K562 (cell line): ENCODE measurements around the gene P2RY14. TPM values are rescaled to one million over a fixed set of nuclear protein-coding genes. Genes with fewer than 3 reads are reported as not detected.
"Not testable (repeated sequence)": the region's sequence is repeated elsewhere in the genome, so short reads cannot be mapped to it uniquely, and the experiment has no call there.

Experiments used
- ATAC-seq: fragments of 200-7000 bp; cut with Tn5 transposase; 3 replicates; pipeline ENCODE4 v1.9.1; 2020; ENCODE audit warnings: moderate library complexity
- BruUV-seq: library from RNA; stranded (reverse); fragments of 400-500 nt; replicated peaks from 2 replicates; lab custom pipeline; 2021; lab: Mats Ljungman, UMichigan
- CTCF ChIA-PET: fragments of 300-600 bp; formaldehyde crosslinking; extraction: SDS; loops from one replicate; lab custom pipeline; 2021; ENCODE audit warnings: low intra/inter-chr PET ratio; lab: Yijun Ruan, JAX
- POLR2A ChIA-PET: fragments of 300-600, 350-650 bp; sonication (Branson Sonifier 250); formaldehyde crosslinking; extraction: SDS; loops from one replicate; lab custom pipeline; 2021; ENCODE audit warnings: antibody characterized with exemption, inconsistent platforms; lab: Yijun Ruan, JAX
- DNase-seq, 4 experiments: peaks; one replicate each; pipeline versions ENCODE4 v3.0.0 to v3.0.0-alpha.2; 2011 to 2018; ENCODE audit warnings: low spot score in 3 of 4, mixed read lengths in 3 of 4; ENCODE audit errors: extremely low read depth in 1 of 4
- FAIRE-seq: peaks from 2 replicates; lab custom pipeline; 2011; peaks lifted over from hg19 to GRCh38; lab: Jason Lieb, UNC
- H2AFZ ChIP-seq: 2 replicates; pipeline ENCODE4 v1.6.0; 2011; ENCODE audit warnings: low read depth, low read length, control low read depth, inconsistent platforms
- H3K27ac ChIP-seq: fragments of 200-600 bp; 3 replicates; pipeline ENCODE4 v1.8.0; 2011; ENCODE audit warnings: low read depth, mild to moderate bottlenecking, control low read depth, inconsistent platforms, low read length, moderate library complexity, mixed read lengths; ENCODE audit errors: extremely low read depth
- H3K27me3 ChIP-seq, 2 experiments: fragments of 300-600 bp in 1 of 2; 2 replicates in 1 of 2; 3 replicates in 1 of 2; pipeline versions ENCODE4 v1.6.0 to v1.8.0; 2011; ENCODE audit warnings: inconsistent platforms in 2 of 2, low read length in 2 of 2, mild to moderate bottlenecking in 1 of 2, mixed read lengths in 1 of 2, moderate library complexity in 1 of 2; ENCODE audit not compliant: control insufficient read depth in 2 of 2, insufficient read depth in 2 of 2
- H3K36me3 ChIP-seq: fragments of 300-600 bp; 3 replicates; pipeline ENCODE4 v1.8.0; 2011; ENCODE audit warnings: mild to moderate bottlenecking, low read length, inconsistent platforms; ENCODE audit not compliant: control insufficient read depth, insufficient read depth
- H3K4me1 ChIP-seq, 2 experiments: fragments of 200-600 bp in 1 of 2; replicated peaks in 1 of 2; 2 replicates in 1 of 2; 3 replicates in 1 of 2; pipeline versions ENCODE4 v1.5.1 to v1.8.0; 2011; ENCODE audit warnings: inconsistent platforms in 2 of 2, low read length in 2 of 2, mild to moderate bottlenecking in 1 of 2, mixed read lengths in 1 of 2, moderate library complexity in 1 of 2; ENCODE audit not compliant: control insufficient read depth in 2 of 2, insufficient read depth in 2 of 2
- H3K4me2 ChIP-seq: 2 replicates; pipeline ENCODE4 v1.6.1; 2011; ENCODE audit warnings: low read length, control low read depth, inconsistent platforms, mixed read lengths; ENCODE audit not compliant: insufficient read depth
- H3K4me3 ChIP-seq: fragments of 200-600 bp; sonication (generic), shearing (Covaris generic); 2 replicates; pipeline ENCODE4 v1.5.1; 2016; ENCODE audit warnings: control low read depth, inconsistent platforms
- H3K79me2 ChIP-seq: fragments of 200-600 bp; 3 replicates; pipeline ENCODE4 v1.8.0; 2011; ENCODE audit warnings: low read length, inconsistent platforms; ENCODE audit not compliant: control insufficient read depth, insufficient read depth
- H3K9ac ChIP-seq, 2 experiments: 2 replicates each; pipeline versions ENCODE4 v1.6.0 to v1.6.1; 2011; ENCODE audit warnings: low read depth in 2 of 2, low read length in 2 of 2, control low read depth in 1 of 2, inconsistent platforms in 1 of 2, mild to moderate bottlenecking in 1 of 2, mixed read lengths in 1 of 2; ENCODE audit not compliant: insufficient read depth in 1 of 2
- H3K9me1 ChIP-seq: one replicate; pipeline ENCODE4 v1.6.0; 2011; ENCODE audit warnings: inconsistent platforms, mild to moderate bottlenecking, low read length, moderate library complexity; ENCODE audit not compliant: control insufficient read depth, insufficient read depth
- H3K9me3 ChIP-seq: replicated peaks from 2 replicates; pipeline ENCODE4 v1.5.1; 2011; ENCODE audit warnings: low read depth, low read length, inconsistent platforms; ENCODE audit not compliant: control insufficient read depth, insufficient read depth
- H4K20me1 ChIP-seq: replicated peaks from 2 replicates; pipeline ENCODE4 v1.6.1; 2011; ENCODE audit warnings: low read length, inconsistent platforms, mixed read lengths; ENCODE audit not compliant: control insufficient read depth, insufficient read depth
- GABPB1 ChIP-seq: sonication (generic); formaldehyde crosslinking; IDR thresholded peaks from 2 replicates; pipeline ENCODE4 v1.8.0; 2022; ENCODE audit warnings: mild to moderate bottlenecking, missing genetic modification reagents
- MECOM ChIP-seq: fragments of 250-450 bp; sonication (Bioruptor Pico); IDR thresholded peaks from 2 replicates; pipeline ENCODE4 v1.8.0; 2022; ENCODE audit warnings: inconsistent platforms
- NFE2 ChIP-seq: IDR thresholded peaks from 2 replicates; pipeline ENCODE4 v1.6.1; 2014; ENCODE audit warnings: antibody characterized with exemption, low read depth
- SUPT5H ChIP-seq: fragments of 450-650 bp; IDR thresholded peaks from 2 replicates; pipeline ENCODE4 v1.6.1; 2016
- ZNF146 ChIP-seq: IDR thresholded peaks from one replicate; pipeline ENCODE4 v1.6.1; 2018; ENCODE audit warnings: missing compliant biosample characterization; ENCODE audit not compliant: unreplicated experiment
- ZNF354B ChIP-seq: fragments of 250-450 bp; sonication (Bioruptor Pico); IDR thresholded peaks from 2 replicates; pipeline ENCODE4 v1.4.0; 2020
- WGBS: fragments of 100-300 bp; shearing (Covaris generic); methylation state at CpG from one replicate; pipeline ENCODE4 v1.1.6; 2016; ENCODE audit warnings: low coverage, mixed read lengths; ENCODE audit not compliant: insufficient coverage; ENCODE audit errors: missing lambda C conversion rate; 5-methylcytosine and 5-hydroxymethylcytosine counted together
- in situ Hi-C: fragments of 300-500 bp; cut with MboI; formaldehyde crosslinking; loops from 4 replicates; pipeline ENCODE4 v1.15.0; 2018; ENCODE audit warnings: inconsistent platforms, mixed read lengths
- intact Hi-C: fragments of 100-400 bp; cut with micrococcal nuclease; formaldehyde crosslinking; loops from 2 replicates; pipeline ENCODE4 v1.14.2; 2022
- polyA plus RNA-seq, 8 experiments: library from polyadenylated mRNA; depleted of rRNA in 4 of 8; stranded (reverse) in 5 of 8; unstranded in 3 of 8; fragments of >200 nt; fragmentation: Nextera tagmentation in 2 of 8; fragmentation: Illumina TruSeq in 1 of 8; extraction: Ambion mirVana in 2 of 8; extraction: Trizol in 1 of 8; gene quantifications; 2 replicates each; pipeline versions ENCODE4 v1.2.1 to v1.2.3, GENCODE V29; 2011 to 2014; ENCODE audit warnings: inconsistent platforms in 1 of 8, missing spikeins in 1 of 8
- total RNA-seq, 7 experiments: library from RNA; depleted of rRNA in 6 of 7; stranded (reverse); fragments of >200 nt in 6 of 7; fragmentation: Illumina TruSeq in 2 of 7; extraction: Trizol in 2 of 7; gene quantifications; 2 replicates each; pipeline versions ENCODE4 v1.2.1 to v1.2.3, GENCODE V29; 2011 to 2021; ENCODE audit warnings: low replicate concordance in 1 of 7
- TF ChIP-seq, protein P1 (sequence below): fragments of 450-650 bp; IDR thresholded peaks from 2 replicates; pipeline ENCODE4 v1.6.1; 2017; ENCODE audit warnings: antibody characterized with exemption, mild to moderate bottlenecking

The P2RY14 gene
- total and polyA plus RNA-seq, 9 of the 15 experiments (the other 6 are each of a cell fraction or from before 2014, with no cell fraction given), result not detected

DNA sequence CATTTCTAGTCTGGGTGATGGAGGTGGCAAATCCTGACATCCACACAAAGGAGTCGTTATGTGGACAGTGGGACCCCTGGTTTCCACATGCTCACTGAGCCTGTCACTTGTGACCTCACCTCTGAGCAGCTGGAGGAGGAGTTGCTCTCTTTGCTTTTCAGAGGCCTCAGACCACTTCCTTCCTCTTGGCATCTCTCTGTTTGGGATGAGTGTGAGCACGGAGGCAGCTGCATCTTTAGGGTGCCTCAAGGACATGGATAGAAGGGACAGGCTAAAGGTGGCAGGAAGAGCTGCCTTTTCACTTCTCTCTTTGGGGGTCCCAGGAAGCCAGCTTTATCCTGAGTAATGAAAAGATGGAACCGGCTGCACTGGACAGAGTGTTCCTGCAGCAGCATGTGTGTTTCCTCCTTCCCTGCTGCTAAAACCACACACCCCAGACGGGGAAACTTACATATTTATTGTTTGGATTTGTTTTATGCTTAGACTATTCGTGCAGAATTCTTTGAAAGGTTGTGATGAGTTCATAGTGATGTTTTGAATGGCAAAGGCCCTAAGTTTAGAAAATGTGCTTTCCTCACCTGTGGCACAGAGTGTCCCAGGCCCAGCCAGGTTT lies 107.1 kb downstream of the P2RY14 start:
- 0% methylated on average over 5 of the region's 5 CpGs for WGBS
- Histone ChIP-seq H3K9me1 (no peaks in the 10 kb centered on the region), H3K4me1 (no peaks in the 10 kb centered on the region), H3K4me3 (no peak overlapping the region), H3K9me3 (no peaks in the 10 kb centered on the region), H3K79me2 (no peaks in the 10 kb centered on the region), H3K27ac (no peak overlapping the region), H3K36me3 (no peaks in the 10 kb centered on the region), H4K20me1 (no peaks in the 10 kb centered on the region), H3K9ac (no peak overlapping the region), H3K27me3 (peaks cover 4% of the 10 kb centered on the region in 2 experiments; a peak in 3 of 5 replicates), H2AFZ (no peak overlapping the region), H3K4me2 (no peak overlapping the region)
- intact Hi-C loops (no loop called here), in situ Hi-C loops (no loop called here)
- ChIA-PET POLR2A (interaction anchor here (0.6 kb wide), 1 partner anchor 24 kb away, joined by 3 read pairs; no protein-coding TSS in a partner anchor), CTCF (no interaction called here)
- FAIRE-seq (no peak), ATAC-seq (no peak), DNase-seq (no peak)
- TF ChIP-seq NFE2, result no peak
- TF ChIP-seq ZNF146 (CRISPR knock-in tag), result no peak
- TF ChIP-seq SUPT5H, result no peak
- TF ChIP-seq, protein P1, sequence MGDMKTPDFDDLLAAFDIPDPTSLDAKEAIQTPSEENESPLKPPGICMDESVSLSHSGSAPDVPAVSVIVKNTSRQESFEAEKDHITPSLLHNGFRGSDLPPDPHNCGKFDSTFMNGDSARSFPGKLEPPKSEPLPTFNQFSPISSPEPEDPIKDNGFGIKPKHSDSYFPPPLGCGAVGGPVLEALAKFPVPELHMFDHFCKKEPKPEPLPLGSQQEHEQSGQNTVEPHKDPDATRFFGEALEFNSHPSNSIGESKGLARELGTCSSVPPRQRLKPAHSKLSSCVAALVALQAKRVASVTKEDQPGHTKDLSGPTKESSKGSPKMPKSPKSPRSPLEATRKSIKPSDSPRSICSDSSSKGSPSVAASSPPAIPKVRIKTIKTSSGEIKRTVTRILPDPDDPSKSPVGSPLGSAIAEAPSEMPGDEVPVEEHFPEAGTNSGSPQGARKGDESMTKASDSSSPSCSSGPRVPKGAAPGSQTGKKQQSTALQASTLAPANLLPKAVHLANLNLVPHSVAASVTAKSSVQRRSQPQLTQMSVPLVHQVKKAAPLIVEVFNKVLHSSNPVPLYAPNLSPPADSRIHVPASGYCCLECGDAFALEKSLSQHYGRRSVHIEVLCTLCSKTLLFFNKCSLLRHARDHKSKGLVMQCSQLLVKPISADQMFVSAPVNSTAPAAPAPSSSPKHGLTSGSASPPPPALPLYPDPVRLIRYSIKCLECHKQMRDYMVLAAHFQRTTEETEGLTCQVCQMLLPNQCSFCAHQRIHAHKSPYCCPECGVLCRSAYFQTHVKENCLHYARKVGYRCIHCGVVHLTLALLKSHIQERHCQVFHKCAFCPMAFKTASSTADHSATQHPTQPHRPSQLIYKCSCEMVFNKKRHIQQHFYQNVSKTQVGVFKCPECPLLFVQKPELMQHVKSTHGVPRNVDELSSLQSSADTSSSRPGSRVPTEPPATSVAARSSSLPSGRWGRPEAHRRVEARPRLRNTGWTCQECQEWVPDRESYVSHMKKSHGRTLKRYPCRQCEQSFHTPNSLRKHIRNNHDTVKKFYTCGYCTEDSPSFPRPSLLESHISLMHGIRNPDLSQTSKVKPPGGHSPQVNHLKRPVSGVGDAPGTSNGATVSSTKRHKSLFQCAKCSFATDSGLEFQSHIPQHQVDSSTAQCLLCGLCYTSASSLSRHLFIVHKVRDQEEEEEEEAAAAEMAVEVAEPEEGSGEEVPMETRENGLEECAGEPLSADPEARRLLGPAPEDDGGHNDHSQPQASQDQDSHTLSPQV, result no peak
- no peak for TF ChIP-seq ZNF354B (CRISPR knock-in tag)
- TF ChIP-seq MECOM (CRISPR knock-in tag), result no peak
- no peak for TF ChIP-seq GABPB1 (CRISPR knock-in tag)
- BruUV-seq, result no TSS peak

DNA sequence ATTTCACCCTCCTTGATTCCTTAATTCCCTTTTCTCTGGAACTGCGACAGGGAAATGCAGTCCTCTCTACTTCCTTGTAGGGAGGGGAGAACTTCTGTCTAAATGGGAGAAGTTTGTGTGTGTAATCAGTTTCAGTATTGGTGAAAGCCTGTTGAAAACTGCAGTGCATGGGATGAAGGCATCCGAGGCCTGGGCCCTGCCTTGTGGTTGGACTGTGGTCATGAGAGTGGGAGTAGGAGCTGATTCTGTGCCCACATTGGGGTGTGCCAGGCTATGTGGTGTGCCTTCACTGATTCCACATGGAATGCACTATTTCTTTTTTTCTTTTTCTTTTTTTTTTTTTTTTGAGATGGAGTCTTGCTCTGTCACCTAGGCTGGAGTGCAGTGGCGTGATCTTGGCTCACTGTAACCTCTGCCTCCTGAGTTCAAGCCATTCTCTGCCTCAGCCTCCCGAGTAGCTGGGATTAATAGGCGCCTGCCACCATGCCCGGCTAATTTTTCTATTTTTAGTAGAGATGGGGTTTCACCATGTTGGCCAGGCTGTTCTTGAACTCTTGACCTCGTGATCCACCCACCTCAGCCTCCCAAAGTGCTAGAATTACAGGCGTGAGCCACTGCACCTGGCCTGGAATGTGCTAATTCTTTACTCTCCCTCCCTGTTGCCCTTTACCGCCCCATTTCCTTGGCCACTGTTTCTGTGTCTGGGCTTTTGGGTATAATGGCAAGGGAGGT lies 108.2 kb downstream of the P2RY14 start:
- H2AFZ ChIP-seq, H3K4me2 ChIP-seq, H3K36me3 ChIP-seq, ATAC-seq, H3K9me3 ChIP-seq, FAIRE-seq, H3K27me3 ChIP-seq, H3K9ac ChIP-seq, H3K4me3 ChIP-seq, H3K4me1 ChIP-seq, DNase-seq, H3K27ac ChIP-seq, BruUV-seq, H3K79me2 ChIP-seq, H4K20me1 ChIP-seq, POLR2A ChIA-PET, H3K9me1 ChIP-seq: not testable (repeated sequence)
- in situ Hi-C loops (loop anchor here (10.0 kb wide), 1 partner anchor 115 kb away; no protein-coding TSS in a partner anchor), intact Hi-C loops (loop anchor here (2.0 to 10.0 kb wide), 3 partner anchors 57 to 745 kb away; no protein-coding TSS in a partner anchor)
- 0% methylated on average over 9 of the region's 9 CpGs for WGBS
- CTCF ChIA-PET, result interaction anchor here (3.0 kb wide), 1 partner anchor 113 kb away, joined by 17 read pairs; no protein-coding TSS in a partner anchor
